IPS DF 4.7 (cell line): ENCODE results near the gene ZNF778.

ENCODE experiments used
- DNase-seq: peaks from one replicate; pipeline ENCODE4 v3.0.0-alpha.2; 2013; ENCODE audit warnings: low spot score; ENCODE audit errors: extremely low read depth

ZNF778 gene

DNA sequence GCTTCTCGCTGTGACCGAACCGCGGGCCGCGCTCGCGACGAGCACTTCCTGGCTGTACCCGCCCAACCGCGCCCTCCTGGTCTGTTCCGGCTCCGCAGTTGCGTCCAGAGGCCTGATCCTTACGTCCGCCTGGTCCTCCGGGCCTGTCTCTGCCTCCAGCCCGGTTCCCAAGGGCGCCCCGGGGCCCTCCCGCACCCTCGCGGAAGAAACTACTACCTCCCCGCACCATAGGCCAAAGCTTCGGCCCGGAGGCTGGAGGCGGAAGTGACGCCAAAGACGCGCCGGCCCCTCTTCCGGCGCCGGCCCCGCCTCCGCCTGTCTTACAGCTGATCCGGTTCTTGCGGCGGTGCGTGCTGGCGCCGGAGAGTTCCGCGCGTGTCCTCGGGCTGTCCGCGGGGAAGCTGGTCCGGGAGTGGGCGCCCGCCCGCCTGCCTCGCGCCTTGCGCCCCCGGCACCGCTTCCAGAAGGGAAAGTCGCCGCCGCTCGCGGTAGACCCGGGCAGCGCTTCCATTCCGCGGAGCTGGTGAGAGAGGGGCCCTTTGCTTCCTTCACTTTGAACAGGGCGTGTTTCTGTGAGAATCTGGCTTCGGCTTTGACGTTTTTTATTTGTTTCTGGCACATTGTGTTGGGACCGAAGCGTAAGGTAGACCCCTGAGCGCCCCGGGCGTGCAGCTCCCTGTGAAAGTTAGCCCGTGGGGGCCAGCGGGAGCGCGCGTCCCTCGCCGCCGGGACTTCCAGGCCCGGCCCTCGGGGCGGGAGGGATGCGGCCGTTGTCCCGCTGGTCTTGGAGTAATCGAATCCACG, at the start of gene ZNF778:
TSS of gene ZNF778 (plus strand) at position 316 of the 804 bp plus-strand sequence. CDS start 3,425 bp downstream, outside the sequence.
- no peak for DNase-seq

DNA sequence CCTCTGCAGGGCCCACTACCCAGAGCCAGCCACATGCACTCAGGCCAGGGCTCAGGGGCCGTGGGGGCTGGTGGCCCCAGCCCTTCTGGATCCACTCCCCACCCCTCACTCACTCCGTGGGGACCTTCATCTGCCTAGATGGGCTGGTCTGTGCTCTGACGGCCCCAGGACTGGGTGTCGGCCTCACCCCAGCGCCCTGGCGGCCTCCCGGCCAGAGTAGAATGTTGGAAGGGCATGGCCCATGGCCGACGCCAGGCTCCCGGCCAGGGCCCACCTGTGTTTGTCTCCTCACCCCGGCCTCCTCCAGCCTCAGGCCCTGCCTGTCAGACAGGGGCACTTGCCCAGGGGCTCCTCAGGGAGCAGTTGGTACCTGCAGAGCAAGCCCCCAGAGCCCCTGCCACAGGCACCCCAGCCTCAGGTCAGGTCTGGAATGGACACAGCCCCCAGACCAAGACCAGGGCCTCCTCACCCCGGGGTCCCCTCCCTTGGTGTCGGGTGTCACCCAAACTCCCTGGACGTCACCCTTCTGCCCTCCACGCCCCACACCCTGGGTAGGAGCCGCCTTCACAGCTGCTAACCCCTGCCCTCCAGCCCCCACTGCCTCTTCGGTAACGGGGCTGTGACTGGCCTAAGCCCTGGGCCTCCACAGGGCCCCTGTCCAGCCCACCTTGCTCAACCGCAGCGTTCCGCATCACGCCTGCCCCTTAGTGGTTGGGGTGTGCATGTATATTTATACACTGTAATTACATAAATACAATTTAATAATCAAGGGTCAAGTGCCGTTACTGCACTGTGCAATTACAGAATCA, 48.9 kb upstream of the ZNF778 start:
- DNase-seq: no peak

- DNase-seq: no peak
These were observed 47.7 kb upstream of the ZNF778 start for GRCh38 chr16:89169778-89170177.

DNA sequence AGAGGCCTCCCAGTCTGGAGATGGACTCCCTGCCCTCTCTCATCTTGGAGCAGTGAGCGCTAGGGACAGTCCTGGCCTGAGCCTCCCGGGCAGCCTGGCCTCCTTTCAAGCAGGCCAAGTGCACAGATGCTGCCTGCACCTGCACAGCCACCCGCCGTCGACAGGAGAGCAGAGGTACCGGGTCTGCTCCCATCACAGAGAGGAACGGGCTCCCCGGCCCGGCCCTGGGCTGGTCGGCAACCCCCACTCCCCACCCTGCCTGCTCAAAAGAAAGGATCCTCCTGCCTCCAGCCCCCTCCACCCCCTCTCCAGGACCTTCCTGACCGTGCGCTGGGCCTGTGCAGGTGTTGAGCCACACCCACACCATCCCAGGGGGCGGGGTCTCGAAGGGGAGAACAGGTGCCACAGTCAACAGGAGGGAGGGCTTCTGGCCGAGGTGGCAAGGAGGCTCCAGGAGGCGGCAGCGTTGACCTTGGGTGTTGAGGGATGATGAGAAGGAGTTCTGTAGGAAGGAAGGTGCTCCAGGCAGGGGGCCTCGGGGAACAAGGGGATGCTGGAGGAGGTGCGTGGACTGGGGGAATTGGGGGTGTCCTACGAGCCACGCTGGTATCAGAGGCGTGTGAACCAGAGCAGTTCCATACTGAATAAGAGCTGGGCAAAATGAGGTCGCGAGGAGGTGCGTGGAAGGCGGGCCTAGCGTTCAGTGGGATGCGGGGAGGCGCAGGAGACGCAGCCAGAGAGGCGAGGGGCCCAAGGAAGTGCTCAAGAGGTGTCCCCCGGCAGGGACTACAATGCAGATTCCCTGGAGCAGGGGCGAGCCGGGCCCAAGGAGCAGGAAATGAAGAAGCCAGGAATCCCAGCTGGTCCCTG, 46.9 kb upstream of the ZNF778 start:
- DNase-seq: no peak

DNA sequence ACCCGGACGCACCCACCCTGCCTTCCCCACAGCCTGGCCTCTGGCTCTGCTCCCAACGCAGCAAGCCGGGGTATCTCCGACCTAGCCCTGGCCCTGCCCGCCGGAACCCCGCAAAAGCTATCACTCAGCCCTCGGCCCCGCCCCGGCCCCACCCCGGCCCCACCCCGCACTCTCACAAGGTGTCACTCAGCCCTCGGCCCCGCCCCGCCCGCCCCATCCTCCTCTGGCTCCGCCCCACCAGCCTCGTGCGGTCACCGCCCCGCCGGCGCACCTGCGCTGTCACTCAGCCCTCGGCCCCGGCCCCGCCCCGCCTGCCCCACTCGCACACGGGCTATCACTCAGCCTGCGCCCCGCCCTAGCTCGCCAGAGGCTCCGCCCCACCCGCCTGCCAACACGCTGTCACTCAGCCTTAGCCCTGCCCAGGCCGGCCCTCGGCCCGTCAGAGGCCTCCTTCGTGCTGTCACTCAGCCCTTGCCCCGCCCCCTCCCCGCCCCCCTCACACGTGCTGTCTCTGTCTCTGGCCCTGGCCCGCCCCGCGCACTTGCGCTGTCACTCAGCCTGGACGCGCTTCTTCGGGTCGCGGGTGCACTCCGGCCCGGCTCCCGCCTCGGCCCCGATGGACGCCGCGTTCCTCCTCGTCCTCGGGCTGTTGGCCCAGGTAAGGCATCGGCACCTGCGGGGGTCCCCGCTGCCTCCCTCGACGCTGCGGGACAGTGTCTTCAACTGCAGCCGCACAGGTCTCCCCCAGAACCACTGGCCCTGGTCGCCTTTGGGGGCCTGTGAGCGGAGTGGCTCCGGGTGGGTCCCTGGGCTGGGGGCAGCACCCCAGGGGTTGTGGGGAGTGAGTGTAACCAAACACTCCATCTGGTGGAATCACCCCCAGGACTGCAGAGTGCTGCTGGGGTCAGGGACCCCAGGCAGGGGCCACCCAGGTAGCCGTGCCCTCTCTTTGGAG, 46.0 kb upstream of the ZNF778 start, which contains the start of gene CDH15:
TSS of gene CDH15 (plus strand) at position 533 of the 955 bp plus-strand sequence. CDS start at position 617, 84 bp downstream.
- DNase-seq: no peak

- no peak for DNase-seq
These were observed 45.4 kb upstream of the ZNF778 start for GRCh38 chr16:89172171-89172527.

DNA sequence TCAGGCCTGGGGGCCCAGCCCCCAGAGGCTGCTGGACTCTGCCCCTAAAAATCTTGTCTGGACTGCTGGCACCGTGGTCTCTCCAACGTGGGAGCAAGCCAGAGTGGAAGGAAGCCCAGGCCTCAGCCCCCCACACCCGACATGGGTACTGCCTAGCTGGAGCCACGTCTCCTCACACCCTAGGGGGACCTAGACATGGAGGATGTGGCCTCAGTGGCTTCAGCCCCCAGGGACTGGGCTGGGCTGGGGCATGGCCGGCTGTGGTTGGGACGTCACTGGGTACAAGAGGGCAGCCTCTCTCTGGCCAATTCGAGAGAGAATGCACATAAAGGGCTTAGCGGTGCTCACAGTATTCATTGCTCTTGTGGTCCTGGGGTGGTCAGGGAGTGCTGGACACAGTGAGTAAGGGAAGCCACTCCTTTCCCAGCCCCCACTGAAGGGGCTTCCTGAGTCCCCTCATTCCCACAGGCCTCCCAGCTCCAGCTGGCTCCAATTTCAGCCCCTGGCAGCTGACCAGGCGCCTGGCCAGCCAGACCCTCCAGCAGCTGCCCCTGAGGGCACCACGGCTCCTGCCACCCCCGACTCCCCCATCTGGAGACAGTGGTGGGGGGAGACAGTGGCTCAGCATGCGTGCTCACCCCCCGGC, 44.9 kb upstream of the ZNF778 start:
- no peak for DNase-seq

DNA sequence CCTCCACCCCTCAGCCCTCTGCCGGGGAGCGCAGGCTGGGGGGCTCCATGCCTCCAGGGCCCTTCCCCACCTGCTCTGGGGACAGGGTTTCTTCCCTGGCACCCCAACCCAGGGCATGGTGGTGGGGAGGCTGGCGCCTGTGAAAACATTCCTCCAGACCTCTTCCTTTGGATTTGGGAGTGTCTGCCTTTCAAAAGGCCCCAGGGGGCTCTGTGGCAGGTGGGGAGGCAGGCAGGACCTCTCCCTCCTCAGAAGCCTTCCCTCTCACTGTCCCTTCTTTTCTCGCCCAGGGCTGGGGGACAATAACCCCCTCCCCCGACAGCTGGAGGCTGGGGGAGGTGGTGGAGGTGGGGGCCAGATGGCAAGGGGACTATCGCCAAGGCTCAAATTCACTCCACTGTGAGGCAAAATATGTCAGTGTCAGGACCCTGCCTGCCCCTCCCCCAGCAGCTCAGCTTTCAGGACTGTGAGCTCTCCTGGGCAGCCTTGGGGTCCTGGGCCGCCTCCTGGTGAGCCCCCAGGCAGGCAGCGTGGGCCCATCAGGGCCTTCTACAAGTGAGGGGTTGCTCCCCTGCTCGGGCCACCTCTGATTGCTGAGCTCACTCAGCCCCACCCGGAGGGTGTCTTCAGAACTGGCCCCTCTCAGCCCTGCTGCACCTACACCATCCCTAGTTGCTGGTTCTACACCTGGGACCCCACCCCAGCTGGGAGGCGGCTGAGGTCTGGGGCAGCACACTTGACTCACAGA, 44.2 kb upstream of the ZNF778 start:
- DNase-seq: no peak

GRCh38 chr16:89174055-89174827, 43.3 kb upstream of the ZNF778 start:
- DNase-seq: no peak

GRCh38 chr16:89174877-89175276, 42.6 kb upstream of the ZNF778 start:
- DNase-seq: no peak

DNA sequence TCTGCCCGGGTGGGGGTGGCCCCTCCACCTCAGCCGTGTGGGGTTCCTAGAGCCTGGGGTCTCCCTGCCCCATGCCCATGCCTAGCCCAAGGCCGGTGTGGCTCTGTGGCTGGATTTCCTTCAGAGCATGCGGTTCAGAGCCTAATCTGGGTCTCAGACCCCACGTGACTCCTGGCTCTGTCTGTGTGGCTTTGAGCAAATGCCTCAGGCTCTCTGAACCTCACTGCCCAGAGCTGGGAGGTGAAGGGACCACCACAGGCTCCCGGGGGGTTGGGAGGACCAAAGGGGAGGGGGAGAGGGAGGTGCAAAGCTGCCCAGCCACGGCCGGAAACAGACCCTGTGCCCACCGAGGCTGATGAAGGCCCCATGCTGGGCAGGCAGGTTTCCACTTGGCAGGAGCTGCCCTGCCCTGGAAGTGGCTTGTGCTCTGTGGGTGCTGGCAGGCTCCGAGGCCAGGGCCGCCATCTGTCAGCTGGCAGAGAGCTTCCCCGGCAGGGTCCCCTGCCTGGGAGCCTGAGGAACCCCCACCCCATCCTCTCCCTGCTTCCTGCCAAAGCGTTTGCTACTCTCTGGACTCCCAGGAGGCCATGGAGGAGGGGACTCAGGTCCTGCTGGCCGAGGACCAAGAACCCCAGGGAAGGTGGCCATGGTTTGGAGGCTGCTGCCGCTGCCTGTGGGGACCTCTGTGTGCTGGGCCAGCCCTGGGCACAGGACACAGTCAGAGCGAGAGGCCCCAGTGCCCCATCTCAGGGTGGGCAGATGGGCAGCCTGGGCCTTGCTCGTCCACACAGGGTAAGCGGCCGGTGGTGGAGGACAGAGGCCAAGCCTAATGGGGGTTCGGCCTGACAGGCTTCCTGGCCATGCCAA, 42.0 kb upstream of the ZNF778 start:
- DNase-seq: no peak

DNA sequence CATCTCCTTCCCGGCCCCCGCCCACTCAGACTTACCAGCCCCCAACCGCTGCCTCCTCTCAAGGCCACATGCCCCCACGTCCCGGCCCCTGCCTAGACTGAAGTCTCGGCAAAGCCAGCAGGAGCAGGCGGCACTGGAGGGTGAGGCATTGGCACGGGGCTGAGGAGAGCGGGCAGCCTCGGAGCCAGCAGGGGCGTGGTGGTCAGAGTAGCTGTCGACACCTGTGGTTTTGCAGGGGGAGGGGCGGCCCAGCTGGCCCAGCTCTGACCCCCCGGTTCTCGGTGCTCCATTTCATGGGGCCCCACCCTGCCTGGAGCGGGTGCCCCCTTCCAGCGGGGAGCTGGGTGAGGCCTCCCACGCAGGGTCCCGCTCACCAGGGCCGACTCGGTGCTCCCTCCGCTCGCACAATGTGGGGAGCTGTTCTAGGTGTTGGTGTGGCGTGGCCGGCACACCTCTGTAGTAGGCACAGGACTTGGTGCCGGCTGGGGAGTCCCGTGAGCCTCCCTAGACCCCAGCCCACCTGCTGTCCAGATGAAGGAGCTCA, 41.3 kb upstream of the ZNF778 start:
- no peak for DNase-seq

DNA sequence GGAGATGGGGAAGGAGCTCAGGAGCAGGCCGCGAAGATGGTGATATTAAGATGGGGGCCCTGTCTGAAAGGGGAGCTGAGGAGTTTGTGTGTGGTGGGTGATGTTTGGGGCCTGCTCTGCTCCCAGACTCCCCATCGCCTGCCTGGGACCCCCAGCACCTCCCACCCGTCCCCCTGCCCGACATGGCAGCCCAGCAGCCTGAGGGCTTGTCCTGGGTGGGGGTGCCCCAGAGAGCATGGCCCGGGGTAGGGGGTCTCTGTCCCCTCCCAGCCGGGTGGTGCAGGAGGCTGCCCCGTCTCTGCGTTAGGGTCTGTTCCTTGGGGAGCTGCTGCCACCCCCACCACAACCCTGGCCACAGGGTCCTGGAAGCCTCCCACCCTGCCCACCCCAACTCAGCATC, 40.8 kb upstream of the ZNF778 start:
- no peak for DNase-seq

DNA sequence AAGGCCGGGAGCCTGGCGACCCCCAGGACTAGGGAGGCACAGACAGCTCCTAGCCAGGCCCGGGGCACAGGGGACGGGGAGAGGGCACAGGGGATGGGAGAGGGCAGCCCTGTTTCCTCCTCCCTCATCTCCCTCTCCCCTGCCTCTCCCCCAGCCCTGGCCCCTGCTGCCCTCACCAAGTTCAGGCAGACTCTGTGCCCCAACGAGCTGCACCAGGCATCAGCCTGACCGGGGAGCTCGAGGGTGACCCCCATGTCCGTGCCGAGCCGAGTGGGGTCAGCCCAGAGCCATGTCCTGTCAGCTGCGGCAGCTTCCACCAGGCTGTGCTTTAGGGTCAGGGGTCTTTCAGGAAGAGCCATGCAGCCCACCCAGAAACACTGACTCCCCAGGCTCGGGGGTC, 40.0 kb upstream of the ZNF778 start:
- no peak for DNase-seq

DNA sequence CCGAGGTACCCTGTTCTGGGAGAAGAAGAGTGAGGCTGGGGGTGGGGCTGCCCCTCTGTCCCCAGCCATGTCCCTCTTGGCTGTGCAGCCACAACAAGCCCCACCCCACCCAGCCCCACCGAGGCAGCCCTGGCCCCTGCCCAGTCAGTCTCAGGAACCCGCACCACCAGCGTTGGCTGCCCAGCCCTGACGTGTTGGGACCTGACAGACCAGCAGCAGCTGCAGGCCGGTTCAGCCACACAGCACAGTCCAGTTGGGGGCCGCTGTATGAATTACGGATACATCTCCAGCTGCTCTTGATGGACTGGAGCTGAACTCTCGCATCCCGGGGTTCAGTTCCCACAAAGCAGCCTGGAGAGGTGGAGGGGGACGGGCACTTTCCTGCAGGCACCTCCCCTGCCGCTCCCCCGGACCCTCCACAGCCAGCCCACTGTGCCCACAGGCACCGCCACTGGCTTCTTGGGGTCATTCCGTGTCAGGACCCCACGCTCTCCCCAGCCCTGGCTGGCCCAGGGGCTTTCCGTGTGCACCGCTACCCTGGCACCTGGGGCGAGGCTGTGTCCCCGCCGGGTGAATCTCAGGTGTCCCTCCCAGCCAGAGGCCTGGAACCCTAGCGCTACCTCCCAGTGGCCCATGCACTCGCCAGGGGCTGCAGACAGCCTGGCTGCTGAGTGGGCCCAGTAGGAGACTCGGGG, 38.9 kb upstream of the ZNF778 start:
- no peak for DNase-seq

DNA sequence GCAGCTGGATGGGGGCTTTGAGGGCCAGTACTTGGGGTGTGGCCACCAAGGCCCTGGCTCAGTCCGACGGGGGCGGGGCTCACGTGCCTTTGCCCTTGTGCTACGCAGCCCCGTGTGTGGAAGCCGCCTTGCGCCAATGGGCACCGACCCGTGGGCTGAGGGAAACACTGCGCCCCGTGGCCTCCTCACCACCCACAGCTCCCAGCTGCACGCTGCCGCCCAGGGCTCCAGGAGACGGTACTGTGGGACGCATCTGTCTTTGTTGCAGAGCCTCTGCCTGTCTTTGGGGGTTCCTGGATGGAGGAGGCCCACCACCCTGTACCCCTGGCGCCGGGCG, 38.4 kb upstream of the ZNF778 start:
- no peak for DNase-seq
